ENCODE results near the gene RIF1. TPM values are rescaled to one million over a fixed set of nuclear protein-coding genes. Genes with fewer than 3 reads are reported as not detected.

RIF1 gene
- total RNA-seq, 2 donors from 2014 or later: 27.8 to 34.2 TPM

DNA sequence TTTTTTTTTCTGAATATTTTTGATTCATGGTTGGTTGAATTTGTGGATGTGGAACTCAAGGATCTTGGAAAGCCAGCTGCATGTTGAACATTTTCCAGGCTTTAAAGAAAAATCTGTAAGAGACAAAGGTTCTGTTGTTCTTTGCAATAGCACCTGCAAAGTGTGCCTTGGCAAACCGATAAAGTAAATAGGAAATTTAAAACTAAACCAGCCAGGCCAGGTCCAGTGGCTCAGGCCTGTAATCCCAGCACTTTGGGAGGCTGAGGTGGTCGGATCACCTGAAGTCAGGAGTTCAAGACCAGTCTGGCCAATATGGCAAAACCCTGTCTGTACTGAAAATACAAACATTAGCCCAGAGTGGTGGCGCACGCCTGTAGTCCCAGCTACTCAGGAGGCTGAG lies 74.4 kb downstream of the RIF1 start:
- intact Hi-C loops (cut with DNase I): no loop called here
- Histone ChIP-seq H3K9ac (ENCODE audit: low read depth in 2 of 2, low read length in 2 of 2) (no peak overlapping the region), H3K4me1 (no peaks in the 10 kb centered on the region), H3K4me3 (no peak overlapping the region), H3K9me3 (no peaks in the 10 kb centered on the region), H3K27me3 (no peaks in the 10 kb centered on the region), H3K36me3 (no peaks in the 10 kb centered on the region), H3K27ac (no peak overlapping the region)
- DNase-seq: no peak
- TF ChIP-seq, protein P1, sequence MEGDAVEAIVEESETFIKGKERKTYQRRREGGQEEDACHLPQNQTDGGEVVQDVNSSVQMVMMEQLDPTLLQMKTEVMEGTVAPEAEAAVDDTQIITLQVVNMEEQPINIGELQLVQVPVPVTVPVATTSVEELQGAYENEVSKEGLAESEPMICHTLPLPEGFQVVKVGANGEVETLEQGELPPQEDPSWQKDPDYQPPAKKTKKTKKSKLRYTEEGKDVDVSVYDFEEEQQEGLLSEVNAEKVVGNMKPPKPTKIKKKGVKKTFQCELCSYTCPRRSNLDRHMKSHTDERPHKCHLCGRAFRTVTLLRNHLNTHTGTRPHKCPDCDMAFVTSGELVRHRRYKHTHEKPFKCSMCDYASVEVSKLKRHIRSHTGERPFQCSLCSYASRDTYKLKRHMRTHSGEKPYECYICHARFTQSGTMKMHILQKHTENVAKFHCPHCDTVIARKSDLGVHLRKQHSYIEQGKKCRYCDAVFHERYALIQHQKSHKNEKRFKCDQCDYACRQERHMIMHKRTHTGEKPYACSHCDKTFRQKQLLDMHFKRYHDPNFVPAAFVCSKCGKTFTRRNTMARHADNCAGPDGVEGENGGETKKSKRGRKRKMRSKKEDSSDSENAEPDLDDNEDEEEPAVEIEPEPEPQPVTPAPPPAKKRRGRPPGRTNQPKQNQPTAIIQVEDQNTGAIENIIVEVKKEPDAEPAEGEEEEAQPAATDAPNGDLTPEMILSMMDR (IDR thresholded peaks at IDR 0.05): no peak

DNA sequence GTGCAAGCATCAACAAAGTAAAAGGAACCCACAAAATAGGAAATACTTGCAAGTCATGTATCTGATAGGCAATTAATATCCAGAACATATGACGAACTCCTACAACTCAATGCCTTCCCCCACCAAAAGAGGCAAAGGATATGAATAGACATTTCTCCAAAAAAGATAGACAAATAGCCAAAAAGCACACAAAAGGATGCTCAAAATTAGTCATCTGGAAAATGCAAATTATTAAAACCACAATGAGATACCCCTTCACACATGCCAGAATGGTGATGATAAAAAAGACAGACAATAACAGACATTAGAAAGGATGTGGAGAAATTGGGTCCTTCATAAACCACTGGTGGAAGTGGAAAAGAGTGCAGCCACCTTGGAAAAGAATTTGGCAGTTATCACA lies 76.4 kb downstream of the RIF1 start:
- intact Hi-C loops (cut with DNase I): no loop called here
- TF ChIP-seq, protein P1 (IDR thresholded peaks at IDR 0.05): no peak
- Histone ChIP-seq H3K36me3 (no peaks in the 10 kb centered on the region), H3K9ac (ENCODE audit: low read depth in 2 of 2, low read length in 2 of 2) (no peak overlapping the region), H3K4me3 (no peak overlapping the region), H3K4me1 (no peaks in the 10 kb centered on the region), H3K9me3 (no peaks in the 10 kb centered on the region), H3K27me3 (no peaks in the 10 kb centered on the region), H3K27ac (no peak overlapping the region)
- DNase-seq: no peak

DNA sequence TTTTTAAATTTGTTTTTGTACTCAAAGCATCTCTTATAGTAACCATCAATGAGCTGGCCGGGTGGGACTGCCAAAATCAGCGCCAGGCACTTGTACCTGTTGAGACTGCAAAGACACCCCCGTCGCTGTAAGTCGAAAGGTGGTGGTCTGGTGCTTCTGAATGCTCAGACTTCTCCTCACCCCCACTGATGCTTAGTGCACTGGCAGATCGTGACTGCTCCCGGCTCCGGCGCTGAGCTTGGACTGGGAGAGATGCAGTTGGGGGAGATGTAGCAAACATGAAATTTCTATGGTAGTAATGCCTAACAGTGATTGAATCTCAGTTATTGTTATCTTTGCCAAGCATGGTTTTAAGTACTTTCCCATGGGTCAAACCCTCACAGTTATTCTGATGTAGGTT lies 80.6 kb downstream of the RIF1 start:
- no peaks in the 10 kb centered on the region for H3K4me1 ChIP-seq
- H3K9me3 ChIP-seq: no peaks in the 10 kb centered on the region
- intact Hi-C loops (cut with DNase I): no loop called here
- H3K27me3 ChIP-seq: no peaks in the 10 kb centered on the region
- H3K27ac ChIP-seq: no peak overlapping the region
- H3K4me3 ChIP-seq: no peak overlapping the region
- TF ChIP-seq, protein P1 (IDR thresholded peaks at IDR 0.05): no peak
- no peak overlapping the region for H3K9ac ChIP-seq (ENCODE audit: low read depth in 2 of 2, low read length in 2 of 2)
- no peaks in the 10 kb centered on the region for H3K36me3 ChIP-seq
- DNase-seq: no peak

- Histone ChIP-seq H3K9me3 (no peaks in the 10 kb centered on the region), H3K4me1 (no peaks in the 10 kb centered on the region), H3K9ac (ENCODE audit: low read depth in 2 of 2, low read length in 2 of 2) (no peak overlapping the region), H3K4me3 (no peak overlapping the region), H3K27me3 (no peaks in the 10 kb centered on the region), H3K36me3 (no peaks in the 10 kb centered on the region), H3K27ac (no peak overlapping the region)
- intact Hi-C loops (cut with DNase I): no loop called here
- TF ChIP-seq, protein P1 (IDR thresholded peaks at IDR 0.05): no peak
- DNase-seq: no peak
Measured at GRCh38 chr2:151491496-151491895, 81.8 kb downstream of the RIF1 start.

- no peaks in the 10 kb centered on the region for H3K9me3 ChIP-seq
- H3K27me3 ChIP-seq: no peaks in the 10 kb centered on the region
- no peaks in the 10 kb centered on the region for H3K4me1 ChIP-seq
- no peaks in the 10 kb centered on the region for H3K36me3 ChIP-seq
- intact Hi-C loops (cut with DNase I): no loop called here
- H3K4me3 ChIP-seq: no peak overlapping the region
- H3K9ac ChIP-seq (ENCODE audit: low read depth in 2 of 2, low read length in 2 of 2): no peak overlapping the region
- DNase-seq: no peak
- TF ChIP-seq, protein P1 (IDR thresholded peaks at IDR 0.05): no peak
- no peak overlapping the region for H3K27ac ChIP-seq
Measured at GRCh38 chr2:151498178-151498577, 88.5 kb downstream of the RIF1 start.

- Histone ChIP-seq H3K36me3 (no peaks in the 10 kb centered on the region), H3K9ac (ENCODE audit: low read depth in 2 of 2, low read length in 2 of 2) (no peak overlapping the region), H3K4me3 (no peak overlapping the region), H3K27ac (no peak overlapping the region), H3K4me1 (no peaks in the 10 kb centered on the region), H3K9me3 (no peaks in the 10 kb centered on the region), H3K27me3 (no peaks in the 10 kb centered on the region)
- TF ChIP-seq, protein P1 (IDR thresholded peaks at IDR 0.05): no peak
- intact Hi-C loops (cut with DNase I): no loop called here
- no peak for DNase-seq
Measured at GRCh38 chr2:151506170-151506569, 96.5 kb downstream of the RIF1 start.

All from colonic mucosa (tissue), 4 donors.